Mesendoderm (in vitro differentiated cells): Measurements from ENCODE around the gene REPIN1.

Experiments used
- DNase-seq: peaks from one replicate; pipeline ENCODE4 v3.0.0; 2013
- H2AK5ac ChIP-seq: 2 replicates; pipeline ENCODE4 v1.6.1; 2013; ENCODE audit warnings: low read length, inconsistent platforms
- H2BK120ac ChIP-seq: 2 replicates; pipeline ENCODE4 v1.6.1; 2013; ENCODE audit warnings: low read depth, mild to moderate bottlenecking, low read length, moderate library complexity, mixed read lengths
- H2BK15ac ChIP-seq: replicated peaks from 2 replicates; pipeline ENCODE4 v1.6.1; 2013; ENCODE audit warnings: low read depth, mild to moderate bottlenecking, moderate library complexity
- H2BK5ac ChIP-seq: 2 replicates; pipeline ENCODE4 v1.6.1; 2013; ENCODE audit warnings: low read length, inconsistent platforms
- H3K18ac ChIP-seq: 2 replicates; pipeline ENCODE4 v1.6.1; 2013; ENCODE audit warnings: mild to moderate bottlenecking, low read length, mixed read lengths
- H3K23ac ChIP-seq: one replicate; pipeline ENCODE4 v1.6.1; 2013; ENCODE audit warnings: low read length
- H3K27ac ChIP-seq: 2 replicates; pipeline ENCODE4 v1.5.1; 2013; ENCODE audit warnings: low read depth, mild to moderate bottlenecking, inconsistent platforms, low read length, moderate library complexity
- H3K27me3 ChIP-seq: 2 replicates; pipeline ENCODE4 v1.6.1; 2013; ENCODE audit warnings: low read length, control low read depth, mild to moderate bottlenecking, inconsistent platforms; ENCODE audit not compliant: insufficient read depth, poor library complexity
- H3K36me3 ChIP-seq: 2 replicates; pipeline ENCODE4 v1.6.1; 2013; ENCODE audit warnings: low read length, inconsistent platforms; ENCODE audit not compliant: control insufficient read depth, insufficient read depth
- H3K4ac ChIP-seq: one replicate; pipeline ENCODE4 v1.6.1; 2013; ENCODE audit warnings: low read depth, mild to moderate bottlenecking, low read length, moderate library complexity
- H3K4me1 ChIP-seq: 2 replicates; pipeline ENCODE4 v1.6.1; 2013; ENCODE audit warnings: low read depth, low read length, inconsistent platforms; ENCODE audit not compliant: control insufficient read depth
- H3K4me2 ChIP-seq: 2 replicates; pipeline ENCODE4 v1.6.1; 2013; ENCODE audit warnings: low read length
- H3K4me3 ChIP-seq: 2 replicates; pipeline ENCODE4 v1.5.1; 2013; ENCODE audit warnings: mild to moderate bottlenecking, low read length
- H3K56ac ChIP-seq: one replicate; pipeline ENCODE4 v1.6.1; 2013; ENCODE audit warnings: low read length
- H3K79me1 ChIP-seq: 2 replicates; pipeline ENCODE4 v1.6.1; 2013; ENCODE audit warnings: low read length, inconsistent platforms
- H3K79me2 ChIP-seq: 2 replicates; pipeline ENCODE4 v1.6.1; 2013; ENCODE audit warnings: mild to moderate bottlenecking, low read length; ENCODE audit not compliant: control insufficient read depth, insufficient read depth
- H3K9ac ChIP-seq: 2 replicates; pipeline ENCODE4 v1.6.1; 2013; ENCODE audit warnings: low read length, inconsistent platforms
- H4K5ac ChIP-seq: one replicate; pipeline ENCODE4 v1.6.1; 2013; ENCODE audit warnings: low read length
- H4K8ac ChIP-seq: one replicate; pipeline ENCODE4 v1.6.1; 2013; ENCODE audit warnings: low read depth, mild to moderate bottlenecking, control low read depth, low read length, moderate library complexity
- WGBS: extraction: QIAGEN DNeasy Blood & Tissue Kit; methylation state at CpG from one replicate; pipeline ENCODE4 v1.1.7; 2013; ENCODE audit warnings: low lambda C conversion rate, missing lambda C conversion rate; ENCODE audit not compliant: insufficient coverage; ENCODE audit errors: extremely low coverage; 5-methylcytosine and 5-hydroxymethylcytosine counted together

Gene REPIN1

DNA sequence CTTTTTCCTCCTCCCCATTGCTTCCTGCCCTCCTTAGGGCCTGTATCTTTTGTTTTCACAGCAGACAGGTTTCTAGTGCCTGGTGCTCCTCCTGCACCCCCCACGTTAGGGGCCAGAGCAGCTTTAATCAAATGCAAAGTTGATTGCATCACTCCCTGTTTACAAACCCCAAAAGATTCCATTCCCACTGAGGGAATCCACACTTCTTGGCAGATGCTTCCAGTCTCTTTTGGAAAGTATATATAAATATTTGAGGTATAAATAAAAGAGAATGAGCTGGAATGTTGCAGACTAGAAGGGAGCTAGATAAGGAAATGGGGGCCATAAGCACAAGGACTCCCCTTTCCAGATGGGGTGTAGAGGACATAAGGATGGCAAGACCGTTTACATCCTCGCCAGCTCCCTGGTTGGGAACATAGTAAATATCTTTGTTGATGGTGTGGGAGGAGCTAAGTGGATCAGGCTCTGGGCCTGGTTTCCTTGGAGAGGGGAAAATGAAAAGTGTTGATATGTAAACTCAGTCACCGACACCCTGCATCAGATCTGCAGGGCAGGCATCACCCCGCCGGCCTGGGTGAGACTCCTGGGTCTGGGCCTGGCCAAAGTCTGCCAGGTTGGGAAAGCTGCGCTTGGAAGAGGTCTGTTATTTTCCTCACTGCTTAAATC, 33.4 kb upstream of the REPIN1 start:
- no peak overlapping the region for H3K23ac ChIP-seq
- peaks cover 7% of the 10 kb centered on the region for H3K4me1 ChIP-seq
- H3K9ac ChIP-seq, result no peak overlapping the region
- H3K4me2 ChIP-seq, result no peak overlapping the region
- H4K8ac ChIP-seq, result no peak overlapping the region
- H3K27me3 ChIP-seq, result no peaks in the 10 kb centered on the region
- no peak overlapping the region for H2AK5ac ChIP-seq
- no peak overlapping the region for H2BK5ac ChIP-seq
- H3K4me3 ChIP-seq, result no peak overlapping the region
- H3K27ac ChIP-seq, result no peak overlapping the region
- no peaks in the 10 kb centered on the region for H3K36me3 ChIP-seq
- DNase-seq, result peak; percentile 81
- no peaks in the 10 kb centered on the region for H3K79me1 ChIP-seq
- H2BK120ac ChIP-seq, result no peak overlapping the region
- H3K56ac ChIP-seq, result peak overlapping the region; percentile 75
- H3K4ac ChIP-seq, result no peak overlapping the region
- WGBS, result no CpG with 5 or more reads among the region's 7 CpGs
- H3K18ac ChIP-seq, result no peak overlapping the region
- H2BK15ac ChIP-seq, result no peak overlapping the region
- no peaks in the 10 kb centered on the region for H3K79me2 ChIP-seq
- no peak overlapping the region for H4K5ac ChIP-seq

DNA sequence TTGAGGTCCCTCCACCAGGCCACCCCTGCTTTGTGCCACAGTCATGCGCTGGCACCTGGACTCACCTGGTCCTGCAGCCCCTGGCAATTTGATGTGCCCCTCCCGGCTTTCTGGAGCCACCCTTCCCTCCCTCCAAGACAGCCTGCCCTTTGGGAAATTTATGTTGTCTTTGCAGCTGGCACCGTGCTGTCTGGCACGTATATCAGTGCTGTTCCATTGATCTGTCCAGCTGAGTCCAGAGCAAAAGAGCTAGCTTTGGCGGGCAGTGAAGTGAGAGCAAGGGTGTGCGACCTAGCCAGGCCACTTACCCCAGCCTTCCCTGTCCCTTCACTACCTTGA, 32.9 kb upstream of the REPIN1 start:
- H3K4me1 ChIP-seq, result peaks cover 7% of the 10 kb centered on the region
- no peak overlapping the region for H3K23ac ChIP-seq
- no peak overlapping the region for H3K27ac ChIP-seq
- H3K79me2 ChIP-seq, result no peaks in the 10 kb centered on the region
- H2BK5ac ChIP-seq, result no peak overlapping the region
- H4K5ac ChIP-seq, result no peak overlapping the region
- no peak overlapping the region for H3K9ac ChIP-seq
- H3K79me1 ChIP-seq, result no peaks in the 10 kb centered on the region
- H3K4ac ChIP-seq, result no peak overlapping the region
- H2BK15ac ChIP-seq, result no peak overlapping the region
- no peak overlapping the region for H2AK5ac ChIP-seq
- no peak for DNase-seq
- WGBS, result no CpG with 5 or more reads among the region's 6 CpGs
- no peaks in the 10 kb centered on the region for H3K36me3 ChIP-seq
- no peak overlapping the region for H3K18ac ChIP-seq
- H3K56ac ChIP-seq, result peak overlapping the region; percentile 75
- no peak overlapping the region for H3K4me2 ChIP-seq
- H4K8ac ChIP-seq, result no peak overlapping the region
- H2BK120ac ChIP-seq, result no peak overlapping the region
- no peak overlapping the region for H3K4me3 ChIP-seq
- no peaks in the 10 kb centered on the region for H3K27me3 ChIP-seq

DNA sequence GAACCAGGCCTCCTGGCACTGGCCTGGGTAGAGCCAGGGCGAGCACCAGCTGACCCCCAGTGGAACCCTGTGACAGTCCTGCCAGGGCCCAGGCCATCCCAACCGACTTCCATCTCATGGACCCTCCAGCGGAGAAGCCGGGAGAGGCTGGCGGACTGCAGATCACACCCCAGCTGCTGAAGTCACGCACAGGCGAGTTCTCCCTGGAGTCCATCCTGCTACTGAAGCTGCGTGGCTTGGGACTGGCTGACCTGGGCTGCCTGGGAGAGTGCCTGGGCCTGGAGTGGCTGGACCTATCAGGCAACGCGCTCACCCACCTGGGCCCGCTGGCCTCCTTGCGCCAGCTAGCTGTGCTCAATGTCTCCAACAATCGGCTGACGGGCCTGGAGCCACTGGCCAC, 31.9 kb upstream of the REPIN1 start:
- no peak overlapping the region for H2BK5ac ChIP-seq
- no peak overlapping the region for H4K8ac ChIP-seq
- no peak overlapping the region for H4K5ac ChIP-seq
- H2BK120ac ChIP-seq, result no peak overlapping the region
- no peak overlapping the region for H3K23ac ChIP-seq
- H3K79me1 ChIP-seq, result no peaks in the 10 kb centered on the region
- H3K27me3 ChIP-seq, result no peaks in the 10 kb centered on the region
- DNase-seq, result no peak
- H3K36me3 ChIP-seq, result no peaks in the 10 kb centered on the region
- peak overlapping the region; percentile 25 for H3K56ac ChIP-seq
- H3K4ac ChIP-seq, result no peak overlapping the region
- H3K9ac ChIP-seq, result no peak overlapping the region
- peaks cover 7% of the 10 kb centered on the region for H3K4me1 ChIP-seq
- no peak overlapping the region for H3K4me2 ChIP-seq
- no CpG with 5 or more reads among the region's 14 CpGs for WGBS
- H3K18ac ChIP-seq, result no peak overlapping the region
- H3K27ac ChIP-seq, result no peak overlapping the region
- H3K79me2 ChIP-seq, result no peaks in the 10 kb centered on the region
- no peak overlapping the region for H3K4me3 ChIP-seq
- H2BK15ac ChIP-seq, result no peak overlapping the region
- no peak overlapping the region for H2AK5ac ChIP-seq

DNA sequence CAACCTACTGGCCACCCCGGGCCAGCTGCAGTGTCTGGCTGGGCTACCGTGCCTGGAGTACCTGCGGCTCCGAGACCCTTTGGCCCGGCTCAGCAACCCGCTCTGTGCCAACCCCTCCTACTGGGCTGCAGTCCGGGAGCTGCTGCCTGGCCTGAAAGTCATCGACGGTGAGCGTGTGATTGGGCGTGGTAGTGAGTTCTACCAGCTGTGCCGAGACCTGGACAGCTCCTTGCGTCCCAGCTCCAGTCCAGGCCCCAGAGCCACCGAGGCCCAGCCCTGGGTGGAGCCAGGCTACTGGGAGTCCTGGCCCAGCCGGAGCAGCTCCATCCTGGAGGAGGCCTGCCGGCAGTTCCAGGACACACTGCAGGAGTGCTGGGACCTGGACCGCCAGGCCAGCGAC, 31.4 kb upstream of the REPIN1 start:
- H3K79me2 ChIP-seq, result no peaks in the 10 kb centered on the region
- no peak overlapping the region for H3K18ac ChIP-seq
- no peak overlapping the region for H3K9ac ChIP-seq
- H2AK5ac ChIP-seq, result no peak overlapping the region
- H3K79me1 ChIP-seq, result no peaks in the 10 kb centered on the region
- DNase-seq, result no peak
- H3K4me2 ChIP-seq, result no peak overlapping the region
- H3K27ac ChIP-seq, result no peak overlapping the region
- no peaks in the 10 kb centered on the region for H3K27me3 ChIP-seq
- no peak overlapping the region for H3K4ac ChIP-seq
- H2BK15ac ChIP-seq, result no peak overlapping the region
- no peak overlapping the region for H4K8ac ChIP-seq
- H3K4me3 ChIP-seq, result no peak overlapping the region
- no CpG with 5 or more reads among the region's 18 CpGs for WGBS
- H3K23ac ChIP-seq, result no peak overlapping the region
- H3K4me1 ChIP-seq, result peaks cover 7% of the 10 kb centered on the region
- H4K5ac ChIP-seq, result no peak overlapping the region
- no peak overlapping the region for H2BK5ac ChIP-seq
- H2BK120ac ChIP-seq, result no peak overlapping the region
- H3K36me3 ChIP-seq, result no peaks in the 10 kb centered on the region
- H3K56ac ChIP-seq, result no peak overlapping the region

DNA sequence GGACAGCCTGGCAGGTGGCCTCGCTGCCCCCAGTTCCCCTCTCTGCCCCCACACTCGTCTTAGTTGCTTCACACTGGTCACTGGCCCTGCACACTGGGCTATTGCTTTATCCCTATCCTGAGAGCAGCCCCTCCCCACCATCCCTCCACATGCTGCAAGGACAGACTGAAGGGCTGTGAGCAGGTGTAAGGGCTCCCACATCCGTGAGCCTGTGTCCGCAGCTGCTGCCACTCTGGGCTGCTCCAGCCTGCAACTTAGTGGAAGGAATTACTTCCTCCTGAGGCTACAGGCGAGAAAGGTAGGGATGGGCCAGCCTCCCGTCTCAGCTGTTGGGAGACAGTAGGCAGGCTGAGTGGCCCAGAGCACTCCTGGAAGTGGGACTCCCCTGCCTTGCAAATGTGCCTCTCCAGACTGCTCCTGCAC, 31.0 kb upstream of the REPIN1 start:
- H3K36me3 ChIP-seq, result no peaks in the 10 kb centered on the region
- H3K4me1 ChIP-seq, result peaks cover 7% of the 10 kb centered on the region
- H2BK5ac ChIP-seq, result no peak overlapping the region
- no CpG with 5 or more reads among the region's 6 CpGs for WGBS
- H3K4me3 ChIP-seq, result no peak overlapping the region
- no peak overlapping the region for H3K56ac ChIP-seq
- no peak overlapping the region for H3K27ac ChIP-seq
- H3K9ac ChIP-seq, result no peak overlapping the region
- no peak overlapping the region for H3K4me2 ChIP-seq
- H3K18ac ChIP-seq, result no peak overlapping the region
- no peaks in the 10 kb centered on the region for H3K79me2 ChIP-seq
- no peak overlapping the region for H4K8ac ChIP-seq
- peaks cover 2% of the 10 kb centered on the region for H3K27me3 ChIP-seq
- no peak overlapping the region for H2BK120ac ChIP-seq
- no peak for DNase-seq
- no peak overlapping the region for H4K5ac ChIP-seq
- no peak overlapping the region for H2AK5ac ChIP-seq
- no peak overlapping the region for H2BK15ac ChIP-seq
- no peak overlapping the region for H3K23ac ChIP-seq
- H3K4ac ChIP-seq, result no peak overlapping the region
- no peaks in the 10 kb centered on the region for H3K79me1 ChIP-seq

DNA sequence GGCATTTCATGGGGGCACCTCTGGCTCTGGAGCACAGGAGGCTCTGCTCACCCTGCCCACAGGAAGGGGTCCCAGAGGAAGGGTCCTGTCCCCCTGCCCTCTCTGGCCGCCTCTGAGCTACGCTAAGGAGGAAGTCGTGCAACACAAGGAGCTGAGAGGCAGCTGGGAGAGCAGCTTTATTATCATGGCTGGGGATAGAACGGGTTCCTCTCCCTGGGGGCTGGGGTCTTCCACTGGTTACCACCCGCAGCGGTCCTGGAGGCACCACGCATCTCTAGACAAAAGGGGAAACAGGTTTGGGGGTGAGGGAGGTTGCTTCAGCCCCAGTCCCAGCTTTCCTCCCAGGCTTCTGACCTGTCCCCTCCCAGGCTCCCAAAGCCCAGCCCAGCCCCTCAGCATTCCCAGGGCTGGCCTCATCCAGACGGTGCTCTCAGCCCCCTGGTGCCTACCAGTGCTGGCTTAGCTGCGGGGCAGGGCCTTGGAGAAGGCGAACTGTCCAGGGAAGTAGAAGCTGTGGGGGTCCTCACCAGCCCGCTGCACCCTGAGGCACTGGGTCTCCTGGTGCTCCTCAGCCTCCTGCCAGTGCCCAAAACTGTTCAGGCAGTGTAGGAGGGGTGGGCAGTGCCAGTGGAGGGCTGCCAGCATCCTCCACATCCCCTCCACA, 30.3 kb upstream of the REPIN1 start:
- H3K27ac ChIP-seq, result no peak overlapping the region
- no peak overlapping the region for H3K4ac ChIP-seq
- H3K4me3 ChIP-seq, result no peak overlapping the region
- no peaks in the 10 kb centered on the region for H3K79me2 ChIP-seq
- no peak overlapping the region for H3K18ac ChIP-seq
- H3K23ac ChIP-seq, result no peak overlapping the region
- H2BK5ac ChIP-seq, result no peak overlapping the region
- peak overlapping the region; percentile 15 for H3K56ac ChIP-seq
- no peak overlapping the region for H3K9ac ChIP-seq
- H2BK120ac ChIP-seq, result no peak overlapping the region
- no peak overlapping the region for H4K5ac ChIP-seq
- H3K36me3 ChIP-seq, result no peaks in the 10 kb centered on the region
- H4K8ac ChIP-seq, result no peak overlapping the region
- no peak overlapping the region for H2AK5ac ChIP-seq
- H3K4me2 ChIP-seq, result no peak overlapping the region
- H3K4me1 ChIP-seq, result peaks cover 7% of the 10 kb centered on the region
- no peak overlapping the region for H2BK15ac ChIP-seq
- no peaks in the 10 kb centered on the region for H3K79me1 ChIP-seq
- no CpG with 5 or more reads among the region's 11 CpGs for WGBS
- no peak for DNase-seq
- H3K27me3 ChIP-seq, result peaks cover 2% of the 10 kb centered on the region
